Activated naive CD8-positive, alpha-beta T cell treated with anti-CD3 and anti-CD28 coated beads for 36 hours (primary cell): ENCODE results near the gene TSPAN3. TPM values are rescaled to one million over a fixed set of nuclear protein-coding genes. Genes with fewer than 3 reads are reported as not detected.

Experiments used
- DNase-seq: peaks from one replicate; pipeline ENCODE4 v3.0.0; 2021
- H3K27ac Mint-ChIP-seq: one replicate; pipeline ENCODE4 v1.8.0; 2022; ENCODE audit warnings: mild to moderate bottlenecking, moderate library complexity, mixed read lengths
- H3K27me3 Mint-ChIP-seq: one replicate; pipeline ENCODE4 v1.8.0; 2022; ENCODE audit warnings: mild to moderate bottlenecking, mixed read lengths
- H3K36me3 Mint-ChIP-seq: one replicate; pipeline ENCODE4 v1.8.0; 2021; ENCODE audit warnings: mild to moderate bottlenecking, mixed read lengths
- H3K4me1 Mint-ChIP-seq: one replicate; pipeline ENCODE4 v1.8.0; 2021; ENCODE audit warnings: mixed read lengths
- H3K4me3 Mint-ChIP-seq: one replicate; pipeline ENCODE4 v1.8.0; 2022; ENCODE audit warnings: mild to moderate bottlenecking, moderate library complexity, mixed read lengths
- H3K9me3 Mint-ChIP-seq: one replicate; pipeline ENCODE4 v1.8.0; 2022; ENCODE audit warnings: mixed read lengths
- total RNA-seq, 2 experiments: library from RNA; stranded (reverse); gene quantifications; one replicate each; pipeline ENCODE4 v1.2.3, GENCODE V29; 2021

TSPAN3 gene
- total RNA-seq, 2 experiments from 2014 or later = 40.6 to 43.1 TPM

GRCh38 chr15:77096541-77096940 lies 25.6 kb upstream of the TSPAN3 start:
- no peaks in the 10 kb centered on the region for H3K9me3 Mint-ChIP-seq
- no peak for DNase-seq
- H3K36me3 Mint-ChIP-seq = no peaks in the 10 kb centered on the region
- no peaks in the 10 kb centered on the region for H3K27me3 Mint-ChIP-seq
- no peak overlapping the region for H3K4me3 Mint-ChIP-seq
- no peak overlapping the region for H3K27ac Mint-ChIP-seq
- no peaks in the 10 kb centered on the region for H3K4me1 Mint-ChIP-seq

- H3K4me3 Mint-ChIP-seq = no peak overlapping the region
Observed at GRCh38 chr15:77096138-77096537, 25.2 kb upstream of the TSPAN3 start.

GRCh38 chr15:77094397-77095030 lies 23.6 kb upstream of the TSPAN3 start:
- H3K27ac Mint-ChIP-seq = no peak overlapping the region
- H3K9me3 Mint-ChIP-seq = no peaks in the 10 kb centered on the region
- no peaks in the 10 kb centered on the region for H3K36me3 Mint-ChIP-seq
- H3K4me3 Mint-ChIP-seq = no peak overlapping the region
- no peaks in the 10 kb centered on the region for H3K27me3 Mint-ChIP-seq
- no peak for DNase-seq
- H3K4me1 Mint-ChIP-seq = no peaks in the 10 kb centered on the region

More at GRCh38 chr15:77096138-77096537, 25.2 kb upstream of the TSPAN3 start:
- DNase-seq = no peak
- Mint-ChIP-seq H3K27ac (no peak overlapping the region), H3K27me3 (no peaks in the 10 kb centered on the region), H3K36me3 (no peaks in the 10 kb centered on the region), H3K9me3 (no peaks in the 10 kb centered on the region), H3K4me1 (no peaks in the 10 kb centered on the region)

GRCh38 chr15:77093436-77093835 lies 22.5 kb upstream of the TSPAN3 start:
- H3K27ac Mint-ChIP-seq = no peak overlapping the region

GRCh38 chr15:77091097-77091496 lies 20.2 kb upstream of the TSPAN3 start:
- H3K27me3 Mint-ChIP-seq = no peaks in the 10 kb centered on the region
- no peak for DNase-seq
- H3K4me3 Mint-ChIP-seq = no peak overlapping the region
- no peaks in the 10 kb centered on the region for H3K36me3 Mint-ChIP-seq
- H3K27ac Mint-ChIP-seq = no peak overlapping the region
- H3K4me1 Mint-ChIP-seq = no peaks in the 10 kb centered on the region
- H3K9me3 Mint-ChIP-seq = no peaks in the 10 kb centered on the region

More at GRCh38 chr15:77093436-77093835, 22.5 kb upstream of the TSPAN3 start:
- Mint-ChIP-seq H3K36me3 (no peaks in the 10 kb centered on the region), H3K9me3 (no peaks in the 10 kb centered on the region), H3K27me3 (no peaks in the 10 kb centered on the region), H3K4me3 (no peak overlapping the region), H3K4me1 (no peaks in the 10 kb centered on the region)
- no peak for DNase-seq

- no peak overlapping the region for H3K27ac Mint-ChIP-seq
- no peaks in the 10 kb centered on the region for H3K36me3 Mint-ChIP-seq
- peaks cover 20% of the 10 kb centered on the region for H3K4me1 Mint-ChIP-seq
- H3K4me3 Mint-ChIP-seq = no peak overlapping the region
- H3K9me3 Mint-ChIP-seq = no peaks in the 10 kb centered on the region
- no peak for DNase-seq
- no peaks in the 10 kb centered on the region for H3K27me3 Mint-ChIP-seq
Observed at GRCh38 chr15:77087213-77087612, 16.3 kb upstream of the TSPAN3 start.

- no peak overlapping the region for H3K27ac Mint-ChIP-seq
- H3K27me3 Mint-ChIP-seq = peaks cover 3% of the 10 kb centered on the region
- DNase-seq = no peak
- H3K4me3 Mint-ChIP-seq = no peak overlapping the region
- H3K36me3 Mint-ChIP-seq = no peaks in the 10 kb centered on the region
- no peaks in the 10 kb centered on the region for H3K9me3 Mint-ChIP-seq
- H3K4me1 Mint-ChIP-seq = peaks cover 20% of the 10 kb centered on the region
Observed at GRCh38 chr15:77085297-77085696, 14.4 kb upstream of the TSPAN3 start.

- Mint-ChIP-seq H3K36me3 (no peaks in the 10 kb centered on the region), H3K27ac (no peak overlapping the region), H3K9me3 (no peaks in the 10 kb centered on the region), H3K4me3 (no peak overlapping the region), H3K4me1 (peaks cover 20% of the 10 kb centered on the region), H3K27me3 (peaks cover 3% of the 10 kb centered on the region)
- DNase-seq = no peak
Observed at GRCh38 chr15:77084436-77084835, 13.5 kb upstream of the TSPAN3 start.

- DNase-seq = peak; percentile 64
- Mint-ChIP-seq H3K9me3 (no peaks in the 10 kb centered on the region), H3K27ac (peak overlapping the region; percentile 23), H3K36me3 (no peaks in the 10 kb centered on the region), H3K27me3 (peaks cover 3% of the 10 kb centered on the region), H3K4me3 (peak overlapping the region; percentile 61), H3K4me1 (peaks cover 20% of the 10 kb centered on the region)
Observed at GRCh38 chr15:77083381-77084160, 12.7 kb upstream of the TSPAN3 start.

- peaks cover 3% of the 10 kb centered on the region for H3K27me3 Mint-ChIP-seq
- peaks cover 20% of the 10 kb centered on the region for H3K4me1 Mint-ChIP-seq
- DNase-seq = no peak
- H3K27ac Mint-ChIP-seq = no peak overlapping the region
- H3K4me3 Mint-ChIP-seq = no peak overlapping the region
- H3K9me3 Mint-ChIP-seq = no peaks in the 10 kb centered on the region
- no peaks in the 10 kb centered on the region for H3K36me3 Mint-ChIP-seq
Observed at GRCh38 chr15:77081971-77082370, 11.1 kb upstream of the TSPAN3 start.

GRCh38 chr15:77076323-77076915 lies 5.5 kb upstream of the TSPAN3 start:
- Mint-ChIP-seq H3K4me1 (peaks cover 2% of the 10 kb centered on the region), H3K9me3 (no peaks in the 10 kb centered on the region), H3K4me3 (no peak overlapping the region), H3K36me3 (no peaks in the 10 kb centered on the region), H3K27ac (no peak overlapping the region), H3K27me3 (peaks cover 2% of the 10 kb centered on the region)
- no peak for DNase-seq

GRCh38 chr15:77075528-77075927 lies 4.6 kb upstream of the TSPAN3 start:
- Mint-ChIP-seq H3K27ac (no peak overlapping the region), H3K4me3 (no peak overlapping the region), H3K9me3 (no peaks in the 10 kb centered on the region), H3K4me1 (peaks cover 6% of the 10 kb centered on the region), H3K27me3 (no peaks in the 10 kb centered on the region), H3K36me3 (no peaks in the 10 kb centered on the region)
- no peak for DNase-seq

GRCh38 chr15:77074350-77074749 lies 3.4 kb upstream of the TSPAN3 start:
- no peak overlapping the region for H3K4me3 Mint-ChIP-seq
- H3K9me3 Mint-ChIP-seq = no peaks in the 10 kb centered on the region
- no peak for DNase-seq
- peaks cover 5% of the 10 kb centered on the region for H3K36me3 Mint-ChIP-seq
- H3K27me3 Mint-ChIP-seq = no peaks in the 10 kb centered on the region
- no peak overlapping the region for H3K27ac Mint-ChIP-seq
- H3K4me1 Mint-ChIP-seq = peaks cover 12% of the 10 kb centered on the region

GRCh38 chr15:77071305-77072223 lies 655 bp upstream of the TSPAN3 start:
- Mint-ChIP-seq H3K4me1 (peaks cover 29% of the 10 kb centered on the region), H3K4me3 (peak overlapping the region; percentile 69), H3K36me3 (peaks cover 10% of the 10 kb centered on the region), H3K27me3 (no peaks in the 10 kb centered on the region), H3K27ac (peak overlapping the region; percentile 77), H3K9me3 (no peaks in the 10 kb centered on the region)
- no peak for DNase-seq

GRCh38 chr15:77070180-77070494 lies 772 bp downstream of the TSPAN3 start:
- Mint-ChIP-seq H3K36me3 (peaks cover 10% of the 10 kb centered on the region), H3K27ac (peak overlapping the region; percentile 69), H3K4me3 (peak overlapping the region; percentile 86), H3K27me3 (no peaks in the 10 kb centered on the region), H3K4me1 (peaks cover 29% of the 10 kb centered on the region), H3K9me3 (no peaks in the 10 kb centered on the region)
- DNase-seq = no peak
